ENCODE results near the gene NELL1. TPM values are rescaled to one million over a fixed set of nuclear protein-coding genes. Genes with fewer than 3 reads are reported as not detected.

NELL1 gene
- total RNA-seq, 1 donor from 2014 or later: not detected

GRCh38 chr11:21556926-21557325 is 887.5 kb downstream of the NELL1 start:
- Histone ChIP-seq H3K27ac (no peak overlapping the region), H3K36me3 (no peaks in the 10 kb centered on the region), H3K4me1 (peaks cover 7% of the 10 kb centered on the region), H3K9ac (no peak overlapping the region), H3K4me3 (no peak overlapping the region), H3K79me2 (ENCODE audit: low read depth) (no peaks in the 10 kb centered on the region), H3K9me3 (ENCODE audit: low read depth) (no peaks in the 10 kb centered on the region), H3K27me3 (no peaks in the 10 kb centered on the region), H3K4me2 (no peak overlapping the region), H4K20me1 (ENCODE audit: low read depth) (no peaks in the 10 kb centered on the region), H3F3A (ENCODE audit: low read depth) (no peaks in the 10 kb centered on the region), H2AFZ (replicated peaks) (no peak overlapping the region)
- Mint-ChIP-seq H3K36me3 (no peaks in the 10 kb centered on the region), H3K4me3 (no peak overlapping the region), H3K27me3 (ENCODE audit: insufficient read depth, low read depth) (no peaks in the 10 kb centered on the region), H3K4me1 (peaks cover 9% of the 10 kb centered on the region), H3K9me3 (no peaks in the 10 kb centered on the region), H3K27ac (no peak overlapping the region)
- DNase-seq (ENCODE audit: low spot score): no peak
- no peak for TF ChIP-seq EZH2 (IDR thresholded peaks at IDR 0.05)
- TF ChIP-seq EZH2phosphoT487 (IDR thresholded peaks at IDR 0.05): no peak
- TF ChIP-seq CTCF (IDR thresholded peaks at IDR 0.05): no peak

- no peak overlapping the region for H3K27ac Mint-ChIP-seq
- Histone ChIP-seq H3F3A (ENCODE audit: low read depth) (no peaks in the 10 kb centered on the region), H4K20me1 (ENCODE audit: low read depth) (no peaks in the 10 kb centered on the region), H3K4me1 (no peaks in the 10 kb centered on the region), H3K79me2 (ENCODE audit: low read depth) (no peaks in the 10 kb centered on the region), H3K4me2 (no peak overlapping the region), H3K36me3 (no peaks in the 10 kb centered on the region), H3K9ac (no peak overlapping the region), H3K9me3 (ENCODE audit: low read depth) (no peaks in the 10 kb centered on the region), H3K4me3 (no peak overlapping the region), H2AFZ (replicated peaks) (no peak overlapping the region), H3K27ac (no peak overlapping the region), H3K27me3 (no peaks in the 10 kb centered on the region)
- TF ChIP-seq CTCF (IDR thresholded peaks at IDR 0.05): no peak
- no peak for TF ChIP-seq EZH2 (IDR thresholded peaks at IDR 0.05)
- TF ChIP-seq EZH2phosphoT487 (IDR thresholded peaks at IDR 0.05): no peak
- H3K4me3 Mint-ChIP-seq: no peak overlapping the region
- DNase-seq (ENCODE audit: low spot score): no peak
- no peaks in the 10 kb centered on the region for H3K36me3 Mint-ChIP-seq
- no peaks in the 10 kb centered on the region for H3K9me3 Mint-ChIP-seq
- H3K4me1 Mint-ChIP-seq: peaks cover 2% of the 10 kb centered on the region
- H3K27me3 Mint-ChIP-seq (ENCODE audit: insufficient read depth, low read depth): no peaks in the 10 kb centered on the region
These were observed 891.1 kb downstream of the NELL1 start for GRCh38 chr11:21560466-21560975.

- no peak for TF ChIP-seq EZH2 (IDR thresholded peaks at IDR 0.05)
- TF ChIP-seq EZH2phosphoT487 (IDR thresholded peaks at IDR 0.05): no peak
- TF ChIP-seq CTCF (IDR thresholded peaks at IDR 0.05): no peak
- H3K27ac ChIP-seq: no peak overlapping the region
- Mint-ChIP-seq H3K4me1 (peaks cover 3% of the 10 kb centered on the region), H3K36me3 (no peaks in the 10 kb centered on the region), H3K9me3 (no peaks in the 10 kb centered on the region), H3K27me3 (ENCODE audit: insufficient read depth, low read depth) (no peaks in the 10 kb centered on the region), H3K27ac (no peak overlapping the region), H3K4me3 (no peak overlapping the region)
- H3F3A ChIP-seq (ENCODE audit: low read depth): no peaks in the 10 kb centered on the region
- no peak overlapping the region for H3K4me2 ChIP-seq
- H3K9me3 ChIP-seq (ENCODE audit: low read depth): no peaks in the 10 kb centered on the region
- no peak overlapping the region for H3K4me3 ChIP-seq
- no peaks in the 10 kb centered on the region for H4K20me1 ChIP-seq (ENCODE audit: low read depth)
- H3K9ac ChIP-seq: no peak overlapping the region
- H3K4me1 ChIP-seq: no peaks in the 10 kb centered on the region
- H2AFZ ChIP-seq (replicated peaks): no peak overlapping the region
- no peak for DNase-seq (ENCODE audit: low spot score)
- no peaks in the 10 kb centered on the region for H3K27me3 ChIP-seq
- no peaks in the 10 kb centered on the region for H3K79me2 ChIP-seq (ENCODE audit: low read depth)
- no peaks in the 10 kb centered on the region for H3K36me3 ChIP-seq
These were observed 892.2 kb downstream of the NELL1 start for GRCh38 chr11:21561581-21561980.

All from neural progenitor cell (in vitro differentiated cells).